T-helper 2 cell treated with Interferon-gamma antibody and Interleukin-4, amounts not matched to agents 100 ng/mL and 5 ng/mL, for 36 hours (primary cell): ENCODE data around the gene GABRR2. TPM values are rescaled to one million over a fixed set of nuclear protein-coding genes. Genes with fewer than 3 reads are reported as not detected.
"Not testable (repeated sequence)": the region's sequence is repeated elsewhere in the genome, so short reads cannot be mapped to it uniquely, and the experiment has no call there.

Source experiments
- intact Hi-C: fragments of 100-400 bp; cut with micrococcal nuclease; formaldehyde crosslinking; loops from one replicate; pipeline ENCODE4 v1.15.1; 2023
- total RNA-seq: library from RNA; stranded (reverse); gene quantifications from 2 replicates; pipeline ENCODE4 v1.2.3, GENCODE V29; 2022

The GABRR2 gene
- total RNA-seq, 1 donor from 2014 or later: 0.73 TPM

- intact Hi-C loops: no loop called here
Observed at GRCh38 chr6:89328976-89329375, 13.9 kb upstream of the GABRR2 start.

GRCh38 chr6:89324304-89324703 lies 9.2 kb upstream of the GABRR2 start:
- intact Hi-C loops: no loop called here

- intact Hi-C loops: no loop called here
Observed at GRCh38 chr6:89323511-89323971, 8.4 kb upstream of the GABRR2 start.

GRCh38 chr6:89321131-89321970 lies 6.3 kb upstream of the GABRR2 start:
- intact Hi-C loops: no loop called here

GRCh38 chr6:89320012-89320559 lies 5.0 kb upstream of the GABRR2 start:
- intact Hi-C loops: no loop called here

- intact Hi-C loops: no loop called here
Observed at GRCh38 chr6:89317067-89317466, 2.0 kb upstream of the GABRR2 start.

- intact Hi-C loops: no loop called here
Observed at GRCh38 chr6:89314692-89315091, 407 bp downstream of the GABRR2 start.

- intact Hi-C loops: no loop called here
Observed at GRCh38 chr6:89313006-89313405, 2.1 kb downstream of the GABRR2 start.

- intact Hi-C loops: no loop called here
Observed at GRCh38 chr6:89311853-89312531, 3.1 kb downstream of the GABRR2 start.

GRCh38 chr6:89311530-89311852 lies 3.6 kb downstream of the GABRR2 start:
- intact Hi-C loops: no loop called here

GRCh38 chr6:89310929-89311328 lies 4.2 kb downstream of the GABRR2 start:
- intact Hi-C loops: no loop called here

- intact Hi-C loops: no loop called here
Observed at GRCh38 chr6:89308525-89309395, 6.3 kb downstream of the GABRR2 start.

- intact Hi-C loops: not testable (repeated sequence)
Observed at GRCh38 chr6:89304517-89304916, 10.6 kb downstream of the GABRR2 start.

- intact Hi-C loops: no loop called here
Observed at GRCh38 chr6:89302936-89303335, 12.2 kb downstream of the GABRR2 start.

- intact Hi-C loops: no loop called here
Observed at GRCh38 chr6:89302195-89302770, 12.8 kb downstream of the GABRR2 start.

- intact Hi-C loops: no loop called here
Observed at GRCh38 chr6:89301586-89302194, 13.4 kb downstream of the GABRR2 start.

GRCh38 chr6:89299466-89299850 lies 15.6 kb downstream of the GABRR2 start:
- intact Hi-C loops: no loop called here

- intact Hi-C loops: loop anchor here (1.0 kb wide), 3 partner anchors 51 to 219 kb away; partner anchors contain the start of gene PNRC1
Observed at GRCh38 chr6:89298680-89299465, 16.2 kb downstream of the GABRR2 start.

GRCh38 chr6:89297695-89298351 lies 17.3 kb downstream of the GABRR2 start:
- intact Hi-C loops: loop anchor here (1.0 kb wide), 3 partner anchors 52 to 218 kb away; partner anchors contain the start of gene PNRC1
